GM12872 (cell line): ENCODE results near the gene CCNE1.

Experiments
- CTCF ChIP-seq: IDR thresholded peaks from 3 replicates; pipeline ENCODE4 v1.5.1; 2011; ENCODE audit warnings: low read depth, mild to moderate bottlenecking, low read length, moderate library complexity; ENCODE audit not compliant: insufficient read depth

Gene CCNE1

DNA sequence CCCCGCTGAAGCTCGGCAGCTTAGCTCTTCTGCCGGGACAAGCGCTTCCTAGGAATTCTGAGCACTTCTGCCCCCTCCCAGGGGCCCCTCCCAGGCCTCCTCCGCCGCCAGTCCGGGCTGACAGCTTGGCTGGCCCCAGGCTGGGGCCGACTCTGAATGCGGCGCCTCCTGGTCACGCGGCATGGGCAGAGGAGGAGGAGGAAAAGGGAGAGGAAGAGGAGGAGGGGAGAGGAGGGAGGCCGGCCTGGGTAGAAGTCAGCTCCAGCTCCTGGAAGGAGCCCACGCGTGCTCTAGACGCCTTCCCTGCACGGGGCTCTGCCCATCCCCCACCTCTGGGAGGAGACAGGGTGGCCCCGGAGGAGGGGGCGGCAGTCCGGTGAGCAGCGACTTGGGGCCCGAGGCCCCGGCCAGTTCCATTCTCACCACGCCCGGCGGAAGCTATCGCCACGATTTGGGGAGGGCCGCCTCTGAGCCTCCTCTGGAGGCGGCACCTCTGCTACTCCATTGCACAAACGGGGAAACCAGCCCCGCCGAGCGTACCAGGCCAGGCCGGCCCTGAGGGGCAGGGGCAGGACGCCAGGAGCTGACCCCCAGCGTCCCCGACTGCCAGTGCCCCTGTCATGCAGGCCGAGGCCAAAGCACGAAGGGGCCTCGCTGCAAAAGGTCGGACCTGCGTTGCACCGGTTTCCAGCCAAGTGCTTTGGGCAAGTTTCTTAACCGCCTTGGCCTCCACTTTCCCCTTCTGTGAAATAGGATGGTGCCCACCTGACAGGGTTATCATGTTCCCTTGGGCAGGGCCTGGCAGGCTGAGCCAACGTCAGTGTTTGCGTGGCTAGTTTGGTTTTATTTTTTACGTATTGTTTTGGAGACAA lies 31.6 kb downstream of the CCNE1 start:
- TF ChIP-seq CTCF, result no peak

DNA sequence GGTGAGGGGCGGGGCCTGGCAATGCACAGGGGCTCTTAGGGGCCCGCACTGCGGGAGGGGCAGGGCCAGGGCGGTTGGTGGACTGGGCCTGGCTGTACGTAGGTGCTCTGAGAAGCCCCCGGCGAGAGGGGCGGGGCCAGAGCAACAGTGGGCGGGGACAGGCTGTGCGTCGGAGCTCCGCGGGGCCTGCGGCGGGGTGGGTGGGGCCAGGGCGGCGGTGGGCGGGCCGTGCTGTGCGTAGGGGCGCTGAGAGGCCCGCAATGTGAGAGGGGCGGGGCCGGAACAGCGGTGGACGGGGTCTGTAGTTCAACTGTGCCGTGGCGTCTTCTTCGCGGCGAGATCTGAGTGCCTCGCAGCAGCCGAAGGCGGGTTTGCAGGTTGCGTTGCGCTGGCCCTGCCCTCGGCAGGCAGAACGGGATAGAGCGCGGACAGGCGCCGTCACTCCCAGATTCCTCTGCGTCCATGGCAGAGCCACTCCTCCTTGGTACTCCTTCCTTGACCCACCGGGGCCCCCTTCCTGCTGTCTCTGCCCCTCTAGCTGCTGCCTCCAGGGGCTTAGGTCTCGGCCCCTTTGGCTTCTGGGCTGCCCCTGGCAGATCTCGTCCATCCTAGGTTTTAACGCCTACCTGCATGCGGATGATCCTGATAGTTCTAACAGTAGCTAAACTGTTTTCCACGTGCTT lies 33.2 kb downstream of the CCNE1 start:
- TF ChIP-seq CTCF, result no peak

- no peak for TF ChIP-seq CTCF
These were observed 33.9 kb downstream of the CCNE1 start for GRCh38 chr19:29845574-29846176.

DNA sequence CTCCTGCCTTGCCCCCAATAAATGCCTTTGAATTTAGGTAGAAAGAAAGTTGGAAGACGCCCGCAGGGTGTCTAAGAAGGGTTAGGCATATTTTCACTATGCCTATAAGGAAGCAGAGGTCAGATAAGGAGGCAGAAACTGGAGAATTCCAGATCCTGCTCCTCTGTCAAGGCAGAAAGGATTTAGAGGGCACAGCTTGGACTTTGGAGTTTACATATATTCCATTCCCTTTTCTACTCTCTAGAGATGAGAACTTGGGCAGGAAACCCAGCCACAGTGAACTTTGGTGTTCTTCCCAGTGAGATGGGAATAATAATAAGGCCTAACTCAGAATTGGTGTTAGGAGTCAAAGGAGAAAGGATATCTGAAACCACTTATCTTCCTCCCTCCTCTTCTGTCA lies 37.4 kb downstream of the CCNE1 start:
- no peak for TF ChIP-seq CTCF

DNA sequence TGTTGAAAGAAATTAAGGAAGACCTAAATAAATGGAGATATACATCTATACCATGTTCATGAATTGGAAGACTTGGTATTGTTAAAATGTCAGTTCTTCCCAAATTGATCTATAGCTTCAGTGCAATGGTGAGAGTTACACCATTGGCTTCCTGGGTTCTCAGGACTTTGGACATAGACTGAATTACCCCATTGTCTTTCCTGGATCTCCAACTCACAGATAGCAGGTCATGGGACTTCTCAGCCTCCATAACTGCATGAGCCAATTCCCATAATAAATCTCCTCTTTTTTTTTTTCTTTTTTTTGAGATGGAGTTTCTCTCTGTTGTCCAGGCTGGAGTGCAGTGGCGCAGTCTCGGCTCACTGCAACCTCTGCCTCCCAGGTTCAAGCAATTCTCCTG lies 38.7 kb downstream of the CCNE1 start:
- TF ChIP-seq CTCF, result no peak

- TF ChIP-seq CTCF, result no peak
These were observed 40.2 kb downstream of the CCNE1 start for GRCh38 chr19:29851769-29852521.

- no peak for TF ChIP-seq CTCF
These were observed 42.2 kb downstream of the CCNE1 start for GRCh38 chr19:29854033-29854432.
